HCT116 (cell line): ENCODE data around the gene SFXN5. TPM values are rescaled to one million over a fixed set of nuclear protein-coding genes. Genes with fewer than 3 reads are reported as not detected.

Experiments used
- ATAC-seq: fragments of 200-7000 bp; cut with Tn5 transposase; 2 replicates; pipeline ENCODE4 v1.9.1; 2020; ENCODE audit warnings: mild to moderate bottlenecking, moderate library complexity
- BruUV-seq: library from RNA; stranded (reverse); fragments of 400-500 nt; replicated peaks from 2 replicates; lab custom pipeline; 2021; lab: Mats Ljungman, UMichigan
- CTCF ChIA-PET: fragments of 300-600 bp; sonication (Branson Sonifier 250); formaldehyde crosslinking; loops from one replicate; lab custom pipeline; 2021; ENCODE audit warnings: antibody characterized with exemption; lab: Charles Lee
- POLR2A ChIA-PET: fragments of 300-600, 350-600 bp; sonication (Branson Sonifier 250); formaldehyde crosslinking; loops from one replicate; lab custom pipeline; 2021; ENCODE audit warnings: antibody characterized with exemption; lab: Charles Lee
- RAD21 ChIA-PET, 2 experiments: fragments of 300-600 bp; sonication (Branson Sonifier 250); formaldehyde crosslinking; loops; one replicate each; lab custom pipeline; 2023; ENCODE audit warnings: low total read pairs in 2 of 2; ENCODE audit not compliant: uncharacterized antibody in 2 of 2, unreplicated experiment in 2 of 2, low non-redundant PET in 1 of 2; lab: Charles Lee
- DNase-seq: peaks from one replicate; pipeline ENCODE4 v3.0.0-alpha.2; 2010; ENCODE audit warnings: low read depth, low spot score
- H2AFZ ChIP-seq: fragments of 200-600 bp; shearing (Covaris generic), sonication (generic); 2 replicates; pipeline ENCODE4 v1.6.1; 2017; ENCODE audit warnings: low read depth, mixed run types, mixed read lengths, antibody characterized with exemption, low read length; ENCODE audit not compliant: poor library complexity, severe bottlenecking
- H3K27ac ChIP-seq: 2 replicates; pipeline ENCODE4 v1.5.1; 2012; ENCODE audit warnings: low read depth, low read length
- H3K27me3 ChIP-seq: fragments of 200-600 bp; sonication (generic); 2 replicates; pipeline ENCODE4 v1.6.1; 2016; ENCODE audit warnings: mixed run types, low read length, mixed read lengths; ENCODE audit not compliant: insufficient read depth
- H3K36me3 ChIP-seq, 2 experiments: fragments of 200-500 bp in 1 of 2; fragments of 200-600 bp in 1 of 2; sonication (Bioruptor generic) in 1 of 2; sonication (generic) in 1 of 2; 2 replicates each; pipeline versions ENCODE4 v1.5.1 to v1.6.1; 2014 to 2016; ENCODE audit warnings: low read length in 2 of 2, inconsistent platforms in 1 of 2, mixed read lengths in 1 of 2, mixed run types in 1 of 2; ENCODE audit not compliant: insufficient read depth in 2 of 2, control insufficient read depth in 1 of 2
- H3K4me1 ChIP-seq, 2 experiments: fragments of 200-600 bp in 1 of 2; sonication (generic) in 1 of 2; 2 replicates each; pipeline versions ENCODE4 v1.5.1 to v1.6.1; 2012 to 2017; ENCODE audit warnings: low read length in 2 of 2, inconsistent platforms in 1 of 2, mild to moderate bottlenecking in 1 of 2, mixed read lengths in 1 of 2, mixed run types in 1 of 2, moderate library complexity in 1 of 2; ENCODE audit not compliant: insufficient read depth in 2 of 2, control insufficient read depth in 1 of 2
- H3K4me2 ChIP-seq: fragments of 200-600 bp; sonication (generic); 2 replicates; pipeline ENCODE4 v1.6.1; 2017; ENCODE audit warnings: mixed run types, low read length, mixed read lengths
- H3K4me3 ChIP-seq, 2 experiments: fragments of 200-600 bp in 1 of 2; sonication (generic) in 1 of 2; replicated peaks in 1 of 2; 2 replicates each; pipeline ENCODE4 v1.5.1; 2011 to 2016; ENCODE audit warnings: low read length in 2 of 2, control low read depth in 1 of 2, low read depth in 1 of 2, mild to moderate bottlenecking in 1 of 2, mixed read lengths in 1 of 2, mixed run types in 1 of 2
- H3K79me2 ChIP-seq: fragments of 200-600 bp; sonication (generic); 2 replicates; pipeline ENCODE4 v1.6.1; 2017; ENCODE audit warnings: mild to moderate bottlenecking, mixed run types, low read length, moderate library complexity, mixed read lengths; ENCODE audit not compliant: insufficient read depth
- H3K9ac ChIP-seq: fragments of 200-600 bp; sonication (generic); 2 replicates; pipeline ENCODE4 v1.6.1; 2016; ENCODE audit warnings: low read length, mixed read lengths
- H3K9me2 ChIP-seq: fragments of 200-600 bp; sonication (generic), shearing (Covaris generic); 2 replicates; pipeline ENCODE4 v1.6.1; 2017; ENCODE audit warnings: mixed run types, mild to moderate bottlenecking, moderate library complexity; ENCODE audit not compliant: insufficient read depth
- H3K9me3 ChIP-seq, 2 experiments: fragments of 200-500 bp in 1 of 2; fragments of 200-600 bp in 1 of 2; sonication (Bioruptor generic) in 1 of 2; sonication (generic) in 1 of 2; 2 replicates each; pipeline ENCODE4 v1.6.1; 2014 to 2017; ENCODE audit warnings: low read length in 2 of 2, mixed read lengths in 2 of 2, inconsistent platforms in 1 of 2, low read depth in 1 of 2, mild to moderate bottlenecking in 1 of 2, mixed run types in 1 of 2, moderate library complexity in 1 of 2; ENCODE audit not compliant: control insufficient read depth in 1 of 2, insufficient read depth in 1 of 2
- H4K20me1 ChIP-seq: fragments of 200-600 bp; sonication (generic), shearing (Covaris generic); 2 replicates; pipeline ENCODE4 v1.6.1; 2017; ENCODE audit warnings: mixed run types, mild to moderate bottlenecking, moderate library complexity; ENCODE audit not compliant: insufficient read depth
- CBX3 ChIP-seq: IDR thresholded peaks from 2 replicates; pipeline ENCODE4 v1.6.1; 2012; ENCODE audit warnings: low read depth
- CEBPB ChIP-seq: IDR thresholded peaks from 2 replicates; pipeline ENCODE4 v1.6.1; 2012; ENCODE audit warnings: low read depth
- EGR1 ChIP-seq: IDR thresholded peaks from 2 replicates; pipeline ENCODE4 v1.6.1; 2012; ENCODE audit warnings: low read depth
- ELF1 ChIP-seq: IDR thresholded peaks from 2 replicates; pipeline ENCODE4 v1.6.1; 2012; ENCODE audit warnings: low read depth, borderline replicate concordance
- EZH2 ChIP-seq: fragments of 200-600 bp; sonication (generic); IDR thresholded peaks from 2 replicates; pipeline ENCODE4 v1.6.1; 2017; ENCODE audit warnings: antibody characterized with exemption, mixed run types
- FOSL1 ChIP-seq: IDR thresholded peaks from 2 replicates; pipeline ENCODE4 v1.6.1; 2012; ENCODE audit warnings: low read depth
- JUND ChIP-seq: IDR thresholded peaks from 2 replicates; pipeline ENCODE4 v1.6.1; 2012
- POLR2A ChIP-seq: IDR thresholded peaks from 2 replicates; pipeline ENCODE4 v1.7.0; 2011; ENCODE audit warnings: borderline replicate concordance; ENCODE audit not compliant: insufficient read depth, insufficient read length; ENCODE audit errors: extremely low read depth
- RAD21 ChIP-seq: IDR thresholded peaks from 2 replicates; pipeline ENCODE4 v1.6.1; 2012; ENCODE audit warnings: low read depth, mild to moderate bottlenecking
- SIN3A ChIP-seq: IDR thresholded peaks from 2 replicates; pipeline ENCODE4 v1.6.1; 2012; ENCODE audit warnings: low read depth
- ZNF274 ChIP-seq: fragments of 200-500 bp; sonication (Bioruptor generic); IDR thresholded peaks from 2 replicates; pipeline ENCODE4 v1.6.1; 2014; ENCODE audit warnings: mild to moderate bottlenecking, low read depth, low read length, inconsistent platforms
- intact Hi-C: fragments of 100-400 bp; cut with micrococcal nuclease; formaldehyde crosslinking; loops from 2 replicates; pipeline ENCODE4 v1.10.0; 2022
- total RNA-seq: library from RNA; stranded (reverse); gene quantifications from one replicate; pipeline ENCODE4 v1.2.1, GENCODE V29; 2021; ENCODE audit not compliant: unreplicated experiment
- TF ChIP-seq, protein P1 (sequence below): IDR thresholded peaks from 2 replicates; pipeline ENCODE4 v1.6.1; 2012; ENCODE audit warnings: low read depth
- TF ChIP-seq, protein P2 (sequence below): IDR thresholded peaks from 2 replicates; pipeline ENCODE4 v1.6.1; 2012

SFXN5 gene
- total RNA-seq, 1 experiment from 2014 or later: 10.0 TPM

- no peaks in the 10 kb centered on the region for H3K9me3 ChIP-seq
- no peak for ATAC-seq
- no peaks in the 10 kb centered on the region for H3K36me3 ChIP-seq
- no TSS peak for BruUV-seq
- H3K4me2 ChIP-seq: no peak overlapping the region
- POLR2A ChIA-PET: no interaction called here
- H3K9me2 ChIP-seq: no peaks in the 10 kb centered on the region
- no peak for DNase-seq
- no peak overlapping the region for H2AFZ ChIP-seq
- TF ChIP-seq JUND: no peak
- no peak for TF ChIP-seq ELF1
- TF ChIP-seq FOSL1: no peak
- TF ChIP-seq, protein P1, sequence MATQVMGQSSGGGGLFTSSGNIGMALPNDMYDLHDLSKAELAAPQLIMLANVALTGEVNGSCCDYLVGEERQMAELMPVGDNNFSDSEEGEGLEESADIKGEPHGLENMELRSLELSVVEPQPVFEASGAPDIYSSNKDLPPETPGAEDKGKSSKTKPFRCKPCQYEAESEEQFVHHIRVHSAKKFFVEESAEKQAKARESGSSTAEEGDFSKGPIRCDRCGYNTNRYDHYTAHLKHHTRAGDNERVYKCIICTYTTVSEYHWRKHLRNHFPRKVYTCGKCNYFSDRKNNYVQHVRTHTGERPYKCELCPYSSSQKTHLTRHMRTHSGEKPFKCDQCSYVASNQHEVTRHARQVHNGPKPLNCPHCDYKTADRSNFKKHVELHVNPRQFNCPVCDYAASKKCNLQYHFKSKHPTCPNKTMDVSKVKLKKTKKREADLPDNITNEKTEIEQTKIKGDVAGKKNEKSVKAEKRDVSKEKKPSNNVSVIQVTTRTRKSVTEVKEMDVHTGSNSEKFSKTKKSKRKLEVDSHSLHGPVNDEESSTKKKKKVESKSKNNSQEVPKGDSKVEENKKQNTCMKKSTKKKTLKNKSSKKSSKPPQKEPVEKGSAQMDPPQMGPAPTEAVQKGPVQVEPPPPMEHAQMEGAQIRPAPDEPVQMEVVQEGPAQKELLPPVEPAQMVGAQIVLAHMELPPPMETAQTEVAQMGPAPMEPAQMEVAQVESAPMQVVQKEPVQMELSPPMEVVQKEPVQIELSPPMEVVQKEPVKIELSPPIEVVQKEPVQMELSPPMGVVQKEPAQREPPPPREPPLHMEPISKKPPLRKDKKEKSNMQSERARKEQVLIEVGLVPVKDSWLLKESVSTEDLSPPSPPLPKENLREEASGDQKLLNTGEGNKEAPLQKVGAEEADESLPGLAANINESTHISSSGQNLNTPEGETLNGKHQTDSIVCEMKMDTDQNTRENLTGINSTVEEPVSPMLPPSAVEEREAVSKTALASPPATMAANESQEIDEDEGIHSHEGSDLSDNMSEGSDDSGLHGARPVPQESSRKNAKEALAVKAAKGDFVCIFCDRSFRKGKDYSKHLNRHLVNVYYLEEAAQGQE: no peak
- no peak for TF ChIP-seq EGR1
- no peak for TF ChIP-seq ZNF274
- no peak for TF ChIP-seq CBX3
- no peak for TF ChIP-seq SIN3A
- TF ChIP-seq RAD21: no peak
- TF ChIP-seq CEBPB: no peak
- TF ChIP-seq POLR2A: no peak
- TF ChIP-seq, protein P2, sequence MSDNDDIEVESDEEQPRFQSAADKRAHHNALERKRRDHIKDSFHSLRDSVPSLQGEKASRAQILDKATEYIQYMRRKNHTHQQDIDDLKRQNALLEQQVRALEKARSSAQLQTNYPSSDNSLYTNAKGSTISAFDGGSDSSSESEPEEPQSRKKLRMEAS: no peak
- no peak for TF ChIP-seq EZH2
- no peaks in the 10 kb centered on the region for H3K27me3 ChIP-seq
- H3K9ac ChIP-seq: no peak overlapping the region
- CTCF ChIA-PET: no interaction called here
- H3K4me1 ChIP-seq: peaks cover 7 to 11% of the 10 kb centered on the region in 2 experiments; a peak in 3 of 4 replicates
- H4K20me1 ChIP-seq: no peaks in the 10 kb centered on the region
- intact Hi-C loops: no loop called here
- H3K79me2 ChIP-seq: no peaks in the 10 kb centered on the region
- RAD21 ChIA-PET: no interaction called here
- no peak overlapping the region for H3K27ac ChIP-seq
- no peak overlapping the region for H3K4me3 ChIP-seq
These were observed 51.2 kb downstream of the SFXN5 start for GRCh38 chr2:73020306-73020656.
